H9 (cell line): ENCODE measurements around the gene DLG2. TPM values are rescaled to one million over a fixed set of nuclear protein-coding genes. Genes with fewer than 3 reads are reported as not detected.

Source experiments
- DNase-seq: peaks from one replicate; pipeline ENCODE4 v3.0.0-alpha.2; 2017
- H2AFZ ChIP-seq: one replicate; pipeline ENCODE4 v1.6.1; 2013; ENCODE audit warnings: mild to moderate bottlenecking, low read length, control low read depth, moderate library complexity
- H2AK5ac ChIP-seq: 2 replicates; pipeline ENCODE4 v1.6.1; 2013; ENCODE audit warnings: low read length, control low read depth, mixed read lengths; ENCODE audit not compliant: insufficient read length
- H2BK120ac ChIP-seq: one replicate; pipeline ENCODE4 v1.6.1; 2013; ENCODE audit warnings: low read depth, mild to moderate bottlenecking, low read length, control low read depth, inconsistent platforms; ENCODE audit not compliant: poor library complexity, severe bottlenecking
- H2BK12ac ChIP-seq: 2 replicates; pipeline ENCODE4 v1.6.1; 2013; ENCODE audit warnings: low read length, control low read depth, mixed read lengths, low read depth; ENCODE audit not compliant: insufficient read length
- H2BK15ac ChIP-seq: 2 replicates; pipeline ENCODE4 v1.6.1; 2013; ENCODE audit warnings: low read depth, low read length, control low read depth
- H2BK20ac ChIP-seq: one replicate; pipeline ENCODE4 v1.6.1; 2013; ENCODE audit warnings: low read depth, mild to moderate bottlenecking, low read length, control low read depth, inconsistent platforms; ENCODE audit not compliant: poor library complexity, severe bottlenecking
- H2BK5ac ChIP-seq: 2 replicates; pipeline ENCODE4 v1.6.1; 2013; ENCODE audit warnings: low read length, control low read depth, mixed read lengths; ENCODE audit not compliant: insufficient read length
- H3K14ac ChIP-seq: 2 replicates; pipeline ENCODE4 v1.6.1; 2013; ENCODE audit warnings: low read length, control low read depth; ENCODE audit not compliant: insufficient read depth
- H3K18ac ChIP-seq: 2 replicates; pipeline ENCODE4 v1.6.1; 2013; ENCODE audit warnings: low read depth, mild to moderate bottlenecking, mixed read lengths, low read length, control low read depth; ENCODE audit not compliant: insufficient read length
- H3K23ac ChIP-seq: 2 replicates; pipeline ENCODE4 v1.6.1; 2013; ENCODE audit warnings: low read length, control low read depth, mixed read lengths, low read depth; ENCODE audit not compliant: insufficient read length
- H3K23me2 ChIP-seq: 2 replicates; pipeline ENCODE4 v1.6.1; 2013; ENCODE audit warnings: low read depth, mild to moderate bottlenecking, mixed read lengths, low read length, control low read depth; ENCODE audit not compliant: insufficient read length, poor library complexity, severe bottlenecking
- H3K27ac ChIP-seq: 2 replicates; pipeline ENCODE4 v1.5.1; 2013; ENCODE audit warnings: low read length, control low read depth, mixed read lengths, low read depth; ENCODE audit not compliant: insufficient read length
- H3K27me3 ChIP-seq: 2 replicates; pipeline ENCODE4 v1.6.1; 2013; ENCODE audit warnings: low read length, control low read depth, inconsistent platforms; ENCODE audit not compliant: insufficient read depth
- H3K4ac ChIP-seq: 2 replicates; pipeline ENCODE4 v1.6.1; 2013; ENCODE audit warnings: low read depth, mild to moderate bottlenecking, control low read depth, inconsistent platforms, low read length, moderate library complexity
- H3K4me1 ChIP-seq: 2 replicates; pipeline ENCODE4 v1.6.1; 2013; ENCODE audit warnings: low read length, control low read depth, inconsistent platforms; ENCODE audit not compliant: insufficient read depth
- H3K4me2 ChIP-seq: 2 replicates; pipeline ENCODE4 v1.6.1; 2013; ENCODE audit warnings: low read length, control low read depth, mixed read lengths; ENCODE audit not compliant: insufficient read length, insufficient read depth
- H3K56ac ChIP-seq: 2 replicates; pipeline ENCODE4 v1.6.1; 2013; ENCODE audit warnings: low read depth, mild to moderate bottlenecking, mixed read lengths, low read length, control low read depth; ENCODE audit not compliant: insufficient read length
- H3K79me1 ChIP-seq: 2 replicates; pipeline ENCODE4 v1.6.1; 2013; ENCODE audit warnings: low read depth, mild to moderate bottlenecking, moderate library complexity, low read length, control low read depth, inconsistent platforms; ENCODE audit not compliant: insufficient read depth, poor library complexity, severe bottlenecking
- H3K79me2 ChIP-seq: 2 replicates; pipeline ENCODE4 v1.6.1; 2013; ENCODE audit warnings: low read length, control low read depth, inconsistent platforms; ENCODE audit not compliant: insufficient read depth
- H3K9ac ChIP-seq: 2 replicates; pipeline ENCODE4 v1.6.1; 2013; ENCODE audit warnings: low read length, control low read depth, mixed read lengths; ENCODE audit not compliant: insufficient read length; ENCODE audit errors: extremely low read depth
- H3K9me3 ChIP-seq: one replicate; pipeline ENCODE4 v1.6.1; 2013; ENCODE audit warnings: low read depth, low read length, inconsistent platforms; ENCODE audit not compliant: control insufficient read depth
- H3T11ph ChIP-seq: one replicate; pipeline ENCODE4 v1.6.1; 2013; ENCODE audit warnings: mild to moderate bottlenecking, low read length, control low read depth, inconsistent platforms
- H4K20me1 ChIP-seq: one replicate; pipeline ENCODE4 v1.6.1; 2013; ENCODE audit not compliant: control insufficient read depth, insufficient read length, insufficient read depth
- H4K5ac ChIP-seq: 2 replicates; pipeline ENCODE4 v1.6.1; 2013; ENCODE audit warnings: low read depth, mild to moderate bottlenecking, mixed read lengths, low read length, control low read depth; ENCODE audit not compliant: insufficient read length
- H4K8ac ChIP-seq: replicated peaks from 2 replicates; pipeline ENCODE4 v1.6.1; 2013; ENCODE audit warnings: low read length, control low read depth, mixed read lengths, low read depth; ENCODE audit not compliant: insufficient read length
- H4K91ac ChIP-seq: 2 replicates; pipeline ENCODE4 v1.6.1; 2013; ENCODE audit warnings: low read depth, mild to moderate bottlenecking, moderate library complexity, mixed read lengths, low read length, control low read depth; ENCODE audit not compliant: insufficient read length
- H3K27ac Mint-ChIP-seq, 3 experiments: 2 replicates in 2 of 3; 3 replicates in 1 of 3; pipeline ENCODE4 v1.8.0; 2020 to 2021; ENCODE audit warnings: mixed read lengths in 3 of 3, mild to moderate bottlenecking in 1 of 3, moderate library complexity in 1 of 3
- H3K27me3 Mint-ChIP-seq: 2 replicates; pipeline ENCODE4 v1.8.0; 2021; ENCODE audit warnings: low read depth, mild to moderate bottlenecking, moderate library complexity, mixed read lengths
- H3K36me3 Mint-ChIP-seq, 3 experiments: 2 replicates in 2 of 3; 3 replicates in 1 of 3; pipeline ENCODE4 v1.8.0; 2020 to 2021; ENCODE audit warnings: low read depth in 3 of 3, mixed read lengths in 3 of 3; ENCODE audit not compliant: insufficient read depth in 1 of 3
- H3K4me1 Mint-ChIP-seq, 2 experiments: 2 replicates each; pipeline ENCODE4 v1.8.0; 2020; ENCODE audit warnings: mixed read lengths in 2 of 2
- H3K4me3 Mint-ChIP-seq, 2 experiments: 2 replicates in 1 of 2; 3 replicates in 1 of 2; pipeline ENCODE4 v1.8.0; 2020 to 2021; ENCODE audit warnings: mild to moderate bottlenecking in 2 of 2, mixed read lengths in 2 of 2, moderate library complexity in 1 of 2
- H3K9me3 Mint-ChIP-seq, 2 experiments: 2 replicates in 1 of 2; 3 replicates in 1 of 2; pipeline ENCODE4 v1.8.0; 2020; ENCODE audit warnings: mild to moderate bottlenecking in 2 of 2, mixed read lengths in 2 of 2, moderate library complexity in 1 of 2
- CTCF ChIP-seq: fragments of 200-600 bp; sonication (generic); conservative IDR thresholded peaks from 3 replicates; pipeline ENCODE4 v1.8.0; 2021; ENCODE audit warnings: antibody characterized with exemption, mild to moderate bottlenecking
- WGBS: extraction: QIAGEN DNeasy Blood & Tissue Kit; methylation state at CpG from one replicate; pipeline ENCODE4 v1.1.7; 2013; ENCODE audit warnings: missing lambda C conversion rate, low lambda C conversion rate, mixed read lengths; ENCODE audit not compliant: insufficient read length; ENCODE audit errors: extremely low coverage; 5-methylcytosine and 5-hydroxymethylcytosine counted together
- total RNA-seq: library from RNA; stranded (reverse); gene quantifications from 2 replicates; pipeline ENCODE4 v1.2.1, GENCODE V29; 2021

DLG2 gene
- total RNA-seq, 1 experiment from 2014 or later = 8.0 TPM

GRCh38 chr11:84800755-84801346 is 826.3 kb downstream of the DLG2 start:
- Mint-ChIP-seq H3K27me3 (no peaks in the 10 kb centered on the region), H3K9me3 (peaks cover 8% of the 10 kb centered on the region in 2 experiments), H3K4me3 (no peak overlapping the region), H3K36me3 (peaks cover 0 to 10% (median under 1%) of the 10 kb centered on the region in 3 experiments; a peak in 4 of 7 replicates), H3K27ac (no peak overlapping the region), H3K4me1 (no peaks in the 10 kb centered on the region)
- Histone ChIP-seq H3K23me2 (no peaks in the 10 kb centered on the region), H3K23ac (no peak overlapping the region), H2BK5ac (no peak overlapping the region), H3K4me1 (no peaks in the 10 kb centered on the region), H3K9ac (no peak overlapping the region), H3K79me2 (no peaks in the 10 kb centered on the region), H3K4ac (no peak overlapping the region), H3K27ac (no peak overlapping the region), H2BK120ac (no peak overlapping the region), H4K20me1 (no peaks in the 10 kb centered on the region), H3K27me3 (no peaks in the 10 kb centered on the region), H3K79me1 (no peaks in the 10 kb centered on the region), H2AFZ (no peak overlapping the region), H4K5ac (no peak overlapping the region), H4K8ac (no peak overlapping the region), H2BK15ac (no peak overlapping the region), H4K91ac (no peak overlapping the region), H2AK5ac (no peak overlapping the region), H3K14ac (no peak overlapping the region), H3K9me3 (no peaks in the 10 kb centered on the region), H3K56ac (no peak overlapping the region), H3T11ph (no peak overlapping the region), H2BK20ac (no peak overlapping the region), H3K4me2 (no peak overlapping the region), H2BK12ac (no peak overlapping the region), H3K18ac (no peak overlapping the region)
- WGBS = no CpG with 5 or more reads among the region's 8 CpGs
- peak; percentile 54 for TF ChIP-seq CTCF
- DNase-seq = no peak
